Measurements from ENCODE around the gene GNL2. TPM values are rescaled to one million over a fixed set of nuclear protein-coding genes. Genes with fewer than 3 reads are reported as not detected.

Gene GNL2
- total RNA-seq, 1 experiment from 2014 or later = 106 TPM

DNA sequence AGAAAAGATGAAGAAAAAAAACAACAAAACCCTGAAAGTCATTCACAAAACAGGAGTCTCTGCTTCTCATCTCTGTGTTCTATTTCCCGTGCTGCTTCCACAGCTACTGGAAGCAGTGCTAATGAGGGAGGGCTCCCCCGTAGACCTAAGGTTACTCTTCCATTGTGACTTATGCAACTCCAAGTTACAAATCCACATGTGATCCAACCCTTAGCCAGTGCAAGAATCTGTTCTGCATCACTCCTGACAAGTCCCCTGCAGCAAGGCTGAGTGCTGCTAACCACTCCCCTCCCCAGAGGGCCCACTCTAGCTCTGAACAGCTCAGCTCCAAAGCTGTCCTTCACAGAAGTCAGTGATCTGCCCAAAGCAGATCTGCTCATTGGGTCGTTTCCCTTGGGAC, 28.7 kb downstream of the GNL2 start:
- WGBS (ENCODE audit: extremely low coverage, insufficient read length, low lambda C conversion rate) = no CpG with 5 or more reads among the region's 3 CpGs
- Histone ChIP-seq H2BK5ac (ENCODE audit: insufficient read length, low read length) (no peak overlapping the region), H3T11ph (ENCODE audit: low read length) (no peak overlapping the region), H3K14ac (ENCODE audit: insufficient read depth, low read length) (no peak overlapping the region), H2AK5ac (ENCODE audit: insufficient read length, low read length) (no peak overlapping the region), H3K9ac (ENCODE audit: extremely low read depth, insufficient read length, low read length) (no peak overlapping the region), H2BK12ac (ENCODE audit: insufficient read length, low read depth, low read length) (no peak overlapping the region), H2BK15ac (ENCODE audit: low read depth, low read length) (no peak overlapping the region), H3K23ac (ENCODE audit: insufficient read length, low read depth, low read length) (no peak overlapping the region), H3K79me1 (ENCODE audit: insufficient read depth, low read depth, low read length, poor library complexity, severe bottlenecking) (no peaks in the 10 kb centered on the region), H2AFZ (ENCODE audit: low read length) (no peak overlapping the region), H3K56ac (ENCODE audit: insufficient read length, low read depth, low read length) (no peak overlapping the region), H3K27ac (ENCODE audit: insufficient read length, low read depth, low read length) (no peak overlapping the region), H4K20me1 (ENCODE audit: control insufficient read depth, insufficient read depth, insufficient read length) (no peaks in the 10 kb centered on the region), H3K18ac (ENCODE audit: insufficient read length, low read depth, low read length) (no peak overlapping the region), H3K23me2 (ENCODE audit: insufficient read length, low read depth, low read length, poor library complexity, severe bottlenecking) (no peaks in the 10 kb centered on the region), H2BK120ac (ENCODE audit: low read depth, low read length, poor library complexity, severe bottlenecking) (no peak overlapping the region), H3K9me3 (ENCODE audit: control insufficient read depth, low read depth, low read length) (no peaks in the 10 kb centered on the region), H4K91ac (ENCODE audit: insufficient read length, low read depth, low read length) (no peak overlapping the region), H3K27me3 (ENCODE audit: insufficient read depth, low read length) (no peaks in the 10 kb centered on the region), H3K4me1 (ENCODE audit: insufficient read depth, low read length) (no peaks in the 10 kb centered on the region), H3K4ac (ENCODE audit: low read depth, low read length) (no peak overlapping the region), H4K8ac (replicated peaks; ENCODE audit: insufficient read length, low read depth, low read length) (no peak overlapping the region), H3K79me2 (ENCODE audit: insufficient read depth, low read length) (no peaks in the 10 kb centered on the region), H2BK20ac (ENCODE audit: low read depth, low read length, poor library complexity, severe bottlenecking) (no peak overlapping the region), H4K5ac (ENCODE audit: insufficient read length, low read depth, low read length) (no peak overlapping the region), H3K4me2 (ENCODE audit: insufficient read depth, insufficient read length, low read length) (no peak overlapping the region)
- TF ChIP-seq, protein P1, sequence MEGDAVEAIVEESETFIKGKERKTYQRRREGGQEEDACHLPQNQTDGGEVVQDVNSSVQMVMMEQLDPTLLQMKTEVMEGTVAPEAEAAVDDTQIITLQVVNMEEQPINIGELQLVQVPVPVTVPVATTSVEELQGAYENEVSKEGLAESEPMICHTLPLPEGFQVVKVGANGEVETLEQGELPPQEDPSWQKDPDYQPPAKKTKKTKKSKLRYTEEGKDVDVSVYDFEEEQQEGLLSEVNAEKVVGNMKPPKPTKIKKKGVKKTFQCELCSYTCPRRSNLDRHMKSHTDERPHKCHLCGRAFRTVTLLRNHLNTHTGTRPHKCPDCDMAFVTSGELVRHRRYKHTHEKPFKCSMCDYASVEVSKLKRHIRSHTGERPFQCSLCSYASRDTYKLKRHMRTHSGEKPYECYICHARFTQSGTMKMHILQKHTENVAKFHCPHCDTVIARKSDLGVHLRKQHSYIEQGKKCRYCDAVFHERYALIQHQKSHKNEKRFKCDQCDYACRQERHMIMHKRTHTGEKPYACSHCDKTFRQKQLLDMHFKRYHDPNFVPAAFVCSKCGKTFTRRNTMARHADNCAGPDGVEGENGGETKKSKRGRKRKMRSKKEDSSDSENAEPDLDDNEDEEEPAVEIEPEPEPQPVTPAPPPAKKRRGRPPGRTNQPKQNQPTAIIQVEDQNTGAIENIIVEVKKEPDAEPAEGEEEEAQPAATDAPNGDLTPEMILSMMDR (conservative IDR thresholded peaks at IDR 0.05) = no peak
- Mint-ChIP-seq H3K9me3 (no peaks in the 10 kb centered on the region), H3K27ac (no peak overlapping the region), H3K4me1 (no peaks in the 10 kb centered on the region), H3K36me3 (ENCODE audit: insufficient read depth in 1 of 3, low read depth in 3 of 3) (peaks cover 32 to 78% (median 70%) of the 10 kb centered on the region in 3 experiments; a peak in 6 of 7 replicates), H3K4me3 (no peak overlapping the region), H3K27me3 (ENCODE audit: low read depth) (no peaks in the 10 kb centered on the region)
- no peak for DNase-seq

Measured in H9 (cell line).